Stimulated activated CD8-positive, alpha-beta memory T cell treated with anti-CD3 and anti-CD28 coated beads, Interleukin-2, amount 100 ng/mL, for 48 hours (primary cell): ENCODE data around the gene PEAK1.

Source experiments
- DNase-seq, 2 donors: peaks; one replicate each; pipeline ENCODE4 v3.0.0-alpha.2; 2020; ENCODE audit warnings: low read depth in 2 of 2

The PEAK1 gene

DNA sequence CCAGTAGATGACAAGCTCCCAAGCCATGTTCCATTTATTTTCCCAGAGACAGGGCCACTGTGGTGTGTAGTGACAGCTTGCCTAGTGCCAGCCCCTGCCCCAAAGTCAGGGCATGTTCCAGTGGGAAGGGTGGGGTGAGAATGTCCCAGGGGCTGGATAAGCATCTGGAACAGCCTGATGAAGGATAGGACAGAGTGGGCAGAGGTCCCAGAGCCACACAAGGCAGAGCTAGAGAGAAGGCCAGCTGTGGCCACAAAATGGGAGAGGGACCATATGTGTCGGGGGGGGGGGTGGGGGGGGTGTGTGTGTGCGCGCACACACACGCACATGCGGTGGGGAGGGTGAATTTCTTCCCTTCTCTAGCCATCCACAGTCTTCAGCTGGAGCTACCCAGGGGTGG is 322.0 kb downstream of the PEAK1 start:
- DNase-seq = no peak

GRCh38 chr15:77097248-77097721 is 322.6 kb downstream of the PEAK1 start:
- no peak for DNase-seq

- no peak for DNase-seq
These were observed 323.4 kb downstream of the PEAK1 start for GRCh38 chr15:77096541-77096940.

DNA sequence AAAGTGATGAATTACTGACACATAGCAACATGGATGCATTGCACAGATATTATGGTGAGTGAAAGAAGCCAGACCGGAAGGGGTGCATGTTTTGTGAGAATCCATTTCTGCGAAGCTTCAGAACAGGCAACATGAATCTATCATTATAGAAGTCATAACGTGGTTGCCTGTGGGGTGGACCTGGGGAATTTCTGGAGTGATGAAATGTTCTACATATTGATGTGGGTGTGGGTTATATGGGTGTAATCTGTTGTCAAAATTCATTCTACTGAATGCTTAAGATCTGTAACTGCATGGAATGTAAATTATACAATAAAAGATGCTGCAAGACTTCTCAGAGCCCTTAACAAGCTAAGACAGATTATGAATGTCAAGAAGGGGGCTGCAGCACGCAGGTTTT is 323.8 kb downstream of the PEAK1 start:
- no peak for DNase-seq

DNA sequence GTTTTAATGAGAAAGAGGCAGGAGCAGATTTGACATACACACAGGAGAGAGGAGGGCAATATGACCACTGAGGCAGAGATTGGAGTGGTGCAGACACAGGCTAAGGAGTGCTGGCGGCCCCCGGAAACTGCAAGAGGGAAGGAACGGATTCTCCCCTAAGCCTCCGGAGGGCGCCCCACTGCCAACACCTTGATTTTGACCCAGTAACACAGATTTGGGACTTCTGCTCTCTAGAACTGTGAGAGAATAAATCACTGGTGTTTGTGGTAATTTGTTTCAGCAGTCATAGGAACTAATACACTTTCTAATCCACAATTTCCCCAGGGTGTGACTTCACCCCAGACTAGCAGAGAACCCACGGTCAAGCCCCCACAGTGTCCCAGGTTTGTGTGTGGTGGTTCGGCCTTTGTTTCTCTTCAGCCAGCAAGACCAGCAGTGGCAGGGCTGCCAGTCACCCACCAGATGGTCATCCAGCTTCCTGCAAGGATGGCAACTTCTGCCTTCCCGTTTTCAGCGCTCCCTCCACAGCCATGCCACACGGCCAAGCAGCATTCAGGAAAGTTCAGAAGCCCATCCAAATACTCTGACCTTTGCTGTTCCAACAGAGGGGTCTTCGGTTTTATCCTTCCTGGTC is 325.4 kb downstream of the PEAK1 start:
- DNase-seq = no peak

- DNase-seq = no peak
These were observed 326.5 kb downstream of the PEAK1 start for GRCh38 chr15:77093436-77093835.

DNA sequence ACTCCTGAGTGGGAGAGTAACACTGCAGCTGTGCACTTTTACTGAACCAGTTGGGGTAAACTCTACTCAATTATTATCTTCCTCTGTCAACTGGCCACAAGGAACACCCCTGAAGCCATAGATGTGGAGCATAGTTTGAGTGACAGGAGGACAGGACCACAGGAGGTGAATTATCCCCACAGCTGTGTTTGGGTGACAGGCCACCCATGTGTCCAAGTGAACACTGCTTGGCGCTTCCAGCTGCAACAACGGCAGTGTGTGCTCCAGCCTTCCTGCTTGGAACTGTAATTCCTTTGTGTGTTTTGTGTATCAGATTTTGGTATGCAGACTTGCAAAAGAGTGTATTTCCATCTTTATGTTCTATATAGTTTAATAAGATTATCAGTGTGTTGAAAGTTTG is 328.8 kb downstream of the PEAK1 start:
- no peak for DNase-seq

DNA sequence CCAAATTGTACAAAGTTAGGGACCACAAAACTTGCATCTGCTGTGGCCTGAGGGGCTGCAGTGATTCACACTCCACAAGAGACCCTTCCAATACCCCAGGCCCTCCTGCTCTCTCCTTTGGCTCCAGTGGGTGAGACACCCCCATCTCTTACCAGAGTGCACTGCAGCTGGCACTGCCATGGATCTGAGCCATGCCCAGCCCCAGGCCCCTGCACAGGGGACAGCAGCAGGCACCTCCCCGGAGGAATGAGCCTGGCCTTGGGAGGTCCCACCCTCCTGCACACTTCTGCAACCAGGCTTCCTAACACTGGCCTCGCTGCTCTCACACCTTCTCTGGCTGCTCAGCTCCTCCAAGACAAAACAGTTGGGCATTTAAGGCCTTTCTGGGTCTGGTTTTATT is 332.7 kb downstream of the PEAK1 start:
- no peak for DNase-seq

GRCh38 chr15:77085297-77085696 is 334.6 kb downstream of the PEAK1 start:
- no peak for DNase-seq

DNA sequence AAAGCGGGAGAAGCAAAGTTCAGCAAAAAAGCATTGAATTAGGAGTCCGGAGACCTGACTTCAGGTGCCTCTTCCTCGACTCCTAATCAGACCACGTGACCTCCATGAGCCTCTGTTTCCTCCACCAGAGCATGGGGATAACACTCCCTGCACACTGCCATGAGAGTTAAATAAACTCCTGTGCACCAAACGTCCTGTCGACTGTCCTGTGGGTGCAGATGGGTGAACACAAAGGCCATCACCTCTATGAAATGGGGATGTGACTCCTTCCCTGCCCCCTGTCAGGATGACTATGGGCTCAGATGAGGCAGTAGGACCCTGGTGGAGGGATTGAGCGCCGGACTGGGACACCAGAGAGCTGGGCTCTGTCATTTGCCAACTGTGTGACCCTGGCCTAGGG is 335.5 kb downstream of the PEAK1 start:
- DNase-seq = no peak

- DNase-seq = peak; percentile 28 to 52
These were observed 336.3 kb downstream of the PEAK1 start for GRCh38 chr15:77083381-77084160.

DNA sequence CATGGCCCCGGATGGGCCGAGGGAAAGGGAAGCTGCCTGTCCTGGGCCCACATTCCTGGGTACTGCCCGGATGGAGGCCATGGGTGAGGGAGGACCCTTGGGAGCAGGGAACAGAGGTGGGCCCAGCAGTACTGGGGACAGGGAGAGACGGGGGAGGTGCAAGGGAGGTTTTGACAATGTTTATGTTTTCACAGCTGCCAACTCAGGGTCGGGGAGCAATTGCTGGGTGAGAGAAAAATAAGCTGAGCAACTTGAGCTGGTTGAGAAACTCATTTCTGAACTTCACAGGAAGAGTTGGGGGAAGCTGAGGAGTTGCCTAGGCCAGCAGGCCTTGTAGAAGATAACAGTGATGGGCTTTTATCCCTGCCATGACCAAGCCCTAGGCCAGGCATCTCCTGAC is 337.9 kb downstream of the PEAK1 start:
- DNase-seq = no peak

DNA sequence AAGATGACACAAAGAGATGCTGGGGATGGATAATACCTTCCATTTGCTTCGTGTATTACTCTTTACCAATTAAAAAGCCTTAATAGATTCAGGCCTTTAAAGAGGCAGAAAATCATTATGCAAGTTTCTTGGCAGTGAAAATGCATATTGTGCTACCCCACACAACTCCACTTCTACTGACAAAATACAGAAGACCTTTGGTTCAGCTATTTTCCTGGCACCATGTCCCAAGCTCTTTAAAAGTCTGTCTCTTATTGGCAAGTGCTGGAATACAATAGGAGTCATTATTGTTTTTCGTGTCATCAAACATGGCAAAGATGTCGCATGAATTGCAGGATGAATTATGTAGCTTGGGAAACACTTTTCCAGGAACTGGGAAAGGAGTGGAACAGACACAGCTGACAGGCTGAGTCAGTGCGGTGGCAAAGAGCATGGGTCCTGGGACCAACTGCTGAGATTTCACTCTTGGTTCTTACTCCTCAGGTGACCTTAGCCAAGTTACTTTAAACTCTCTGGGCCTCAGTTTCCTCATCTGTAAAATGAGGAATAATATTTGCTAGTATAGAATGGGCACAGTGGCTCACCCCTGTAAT is 343.5 kb downstream of the PEAK1 start:
- no peak for DNase-seq

DNA sequence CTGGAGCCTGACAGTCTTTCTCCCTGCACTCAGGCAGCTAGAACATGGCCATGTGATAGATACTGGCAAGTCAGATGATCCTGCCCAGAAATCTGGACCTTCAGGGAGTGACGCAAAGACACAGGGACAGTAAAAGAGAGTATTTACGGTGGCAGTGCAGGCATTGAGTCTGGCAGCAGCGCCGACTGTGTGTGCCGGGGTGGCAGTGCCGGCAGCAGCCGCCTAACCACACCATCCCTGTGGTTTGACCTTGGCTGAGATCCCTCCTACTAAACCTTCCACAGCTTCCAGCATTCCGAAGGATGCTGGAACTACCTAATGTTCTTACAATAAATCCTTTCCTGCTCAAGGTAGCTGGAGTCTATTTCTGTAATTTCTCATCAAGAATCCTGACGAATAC is 344.4 kb downstream of the PEAK1 start:
- no peak for DNase-seq

DNA sequence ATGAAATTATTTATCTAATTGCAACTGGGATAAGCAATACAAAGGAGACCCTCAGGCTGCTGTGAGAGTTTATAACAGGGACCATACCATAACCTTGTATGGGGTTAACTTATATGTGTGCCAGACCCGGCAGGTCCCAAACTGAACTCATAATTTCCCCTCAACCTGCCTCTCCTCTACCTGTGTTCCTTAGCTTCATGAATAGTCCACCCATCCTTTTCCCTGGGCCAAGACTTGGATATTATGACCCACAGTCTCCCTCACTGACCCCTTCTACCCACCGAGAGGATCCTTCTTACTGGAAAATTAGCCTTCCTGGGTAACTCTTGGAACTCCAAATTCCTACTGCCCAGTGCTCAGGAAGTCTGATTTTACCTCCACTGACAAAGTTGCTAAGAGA is 345.6 kb downstream of the PEAK1 start:
- DNase-seq = no peak

DNA sequence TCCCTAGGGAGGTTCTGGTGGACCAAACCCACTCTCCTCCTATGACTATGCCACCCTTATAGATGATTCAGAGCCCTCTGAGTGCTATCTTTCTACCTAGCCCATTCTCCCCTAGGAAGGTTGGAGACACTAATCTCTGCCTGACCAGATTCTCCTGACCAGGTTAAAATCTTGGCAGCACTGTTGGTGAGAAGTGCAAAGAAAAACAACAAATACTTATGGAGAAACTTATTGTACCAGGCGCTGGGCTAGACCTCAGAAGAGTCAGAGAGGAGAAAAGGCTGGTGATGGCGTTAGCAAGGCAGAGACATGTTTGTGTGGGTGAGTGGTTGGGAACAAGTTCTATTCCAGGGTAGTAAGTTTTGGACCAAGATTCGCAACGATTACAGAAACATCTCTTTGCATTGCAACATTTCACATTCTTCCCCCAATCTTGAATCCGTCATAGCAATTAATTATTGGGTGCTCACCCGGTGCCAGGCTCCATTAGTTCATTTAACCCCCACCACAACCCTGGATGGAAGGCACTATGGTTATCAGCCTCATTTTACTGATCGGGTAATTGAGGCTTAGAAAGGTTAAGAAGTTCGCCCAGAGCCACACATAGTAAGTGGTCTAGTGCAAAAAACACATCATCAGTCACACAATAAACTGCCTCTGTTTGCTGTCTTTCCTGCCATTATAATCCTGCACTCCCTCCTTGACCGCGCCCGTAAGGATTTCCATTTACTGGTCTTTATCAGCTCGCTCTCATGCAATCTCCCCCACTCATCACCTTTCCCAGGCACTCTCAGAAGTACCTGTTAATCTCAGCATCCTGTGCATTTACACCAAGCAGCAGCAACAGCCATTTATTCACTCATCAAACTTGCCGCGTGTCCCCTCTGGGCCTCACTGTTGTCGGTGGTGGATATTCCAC is 348.3 kb downstream of the PEAK1 start:
- no peak for DNase-seq

DNA sequence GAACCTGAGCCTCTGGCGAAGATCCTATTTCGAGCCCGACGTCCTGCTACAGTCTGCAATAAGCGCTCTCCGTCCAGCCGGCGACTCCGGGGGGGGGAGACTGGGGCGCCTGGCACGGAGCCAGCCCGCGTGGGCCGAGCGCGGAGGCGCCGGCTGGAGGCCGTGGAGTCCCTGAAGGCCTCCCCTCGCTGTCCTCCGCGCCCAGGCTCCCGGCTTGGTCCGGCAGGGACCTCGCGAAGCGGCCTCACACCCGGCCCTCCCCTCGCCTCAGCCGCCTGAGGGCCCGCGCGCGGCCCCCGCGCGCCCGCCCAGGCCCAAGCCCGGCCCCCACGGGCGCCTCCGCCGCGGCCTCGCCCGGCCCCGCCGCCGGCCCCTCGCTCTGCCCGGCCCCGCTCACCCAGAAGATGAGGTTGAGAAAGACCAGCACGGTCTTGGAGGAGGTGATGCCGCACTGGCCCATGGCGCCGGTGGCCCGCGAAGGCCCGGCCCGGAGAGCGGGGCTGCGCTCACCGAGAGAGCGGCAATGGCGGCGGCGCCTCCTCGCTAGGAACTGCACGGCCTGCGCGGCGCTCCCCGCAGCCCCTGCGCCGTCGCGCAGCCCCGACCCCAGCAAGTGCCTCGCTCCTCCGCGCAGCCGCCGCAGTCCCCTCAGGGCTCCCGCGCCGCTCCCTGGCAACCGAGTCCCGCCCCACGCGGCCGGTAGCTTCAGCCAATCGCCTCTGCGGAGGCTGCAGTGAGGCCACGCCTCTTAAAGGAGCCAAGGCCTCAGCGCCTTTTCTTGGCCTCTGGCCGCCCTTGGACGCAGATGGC is 349.2 kb downstream of the PEAK1 start, which contains the start of gene TSPAN3:
Gene TSPAN3 (minus strand): TSS at position 615 of the 810 bp plus-strand sequence. CDS start 155 bp downstream, at position 460.
- DNase-seq = peak; percentile 89 to 93

DNA sequence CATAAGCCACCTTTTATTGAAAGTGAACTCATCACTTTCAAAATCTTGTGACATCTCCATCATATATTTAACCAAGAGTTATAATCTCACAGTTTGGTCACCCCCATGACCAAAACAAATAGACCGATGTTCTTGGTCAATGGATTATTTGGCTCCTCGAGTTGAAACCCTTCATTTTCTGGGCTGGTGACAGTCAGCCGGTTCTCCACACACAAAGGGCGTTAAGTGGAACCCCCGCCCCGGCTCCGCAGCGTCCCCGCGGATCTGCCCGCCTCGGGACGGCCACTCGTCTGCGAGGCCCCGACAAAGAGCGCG is 349.8 kb downstream of the PEAK1 start:
- DNase-seq = no peak

GRCh38 chr15:77069521-77070121 is 350.3 kb downstream of the PEAK1 start:
- DNase-seq = no peak

GRCh38 chr15:77068633-77069032 is 351.3 kb downstream of the PEAK1 start:
- DNase-seq = no peak
